Measurements from ENCODE around the gene BSDC1. TPM values are rescaled to one million over a fixed set of nuclear protein-coding genes. Genes with fewer than 3 reads are reported as not detected.

The BSDC1 gene
- total and polyA plus RNA-seq, 2 of the 13 experiments (the other 11 are each of a cell fraction or from before 2014, with no cell fraction given), result 40.3 to 64.2 TPM

DNA sequence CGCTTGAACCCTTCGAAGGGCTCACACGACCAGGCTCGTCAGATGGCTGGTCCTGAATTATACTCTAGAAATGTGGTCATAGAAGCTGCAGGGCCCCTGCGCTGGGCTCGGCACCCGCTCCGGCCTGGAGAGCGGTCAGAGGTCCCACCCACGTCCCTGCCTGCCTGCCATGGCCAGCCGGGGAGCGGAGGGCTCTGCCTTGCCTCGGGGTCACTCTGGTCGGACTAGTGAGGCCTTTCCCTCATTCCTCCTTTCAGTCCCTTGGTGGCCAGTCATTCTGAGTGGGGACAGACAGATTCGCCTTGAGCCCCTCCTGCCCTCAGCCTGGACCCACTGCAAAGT, 57.7 kb downstream of the BSDC1 start (continued):
- TF ChIP-seq, protein P1, sequence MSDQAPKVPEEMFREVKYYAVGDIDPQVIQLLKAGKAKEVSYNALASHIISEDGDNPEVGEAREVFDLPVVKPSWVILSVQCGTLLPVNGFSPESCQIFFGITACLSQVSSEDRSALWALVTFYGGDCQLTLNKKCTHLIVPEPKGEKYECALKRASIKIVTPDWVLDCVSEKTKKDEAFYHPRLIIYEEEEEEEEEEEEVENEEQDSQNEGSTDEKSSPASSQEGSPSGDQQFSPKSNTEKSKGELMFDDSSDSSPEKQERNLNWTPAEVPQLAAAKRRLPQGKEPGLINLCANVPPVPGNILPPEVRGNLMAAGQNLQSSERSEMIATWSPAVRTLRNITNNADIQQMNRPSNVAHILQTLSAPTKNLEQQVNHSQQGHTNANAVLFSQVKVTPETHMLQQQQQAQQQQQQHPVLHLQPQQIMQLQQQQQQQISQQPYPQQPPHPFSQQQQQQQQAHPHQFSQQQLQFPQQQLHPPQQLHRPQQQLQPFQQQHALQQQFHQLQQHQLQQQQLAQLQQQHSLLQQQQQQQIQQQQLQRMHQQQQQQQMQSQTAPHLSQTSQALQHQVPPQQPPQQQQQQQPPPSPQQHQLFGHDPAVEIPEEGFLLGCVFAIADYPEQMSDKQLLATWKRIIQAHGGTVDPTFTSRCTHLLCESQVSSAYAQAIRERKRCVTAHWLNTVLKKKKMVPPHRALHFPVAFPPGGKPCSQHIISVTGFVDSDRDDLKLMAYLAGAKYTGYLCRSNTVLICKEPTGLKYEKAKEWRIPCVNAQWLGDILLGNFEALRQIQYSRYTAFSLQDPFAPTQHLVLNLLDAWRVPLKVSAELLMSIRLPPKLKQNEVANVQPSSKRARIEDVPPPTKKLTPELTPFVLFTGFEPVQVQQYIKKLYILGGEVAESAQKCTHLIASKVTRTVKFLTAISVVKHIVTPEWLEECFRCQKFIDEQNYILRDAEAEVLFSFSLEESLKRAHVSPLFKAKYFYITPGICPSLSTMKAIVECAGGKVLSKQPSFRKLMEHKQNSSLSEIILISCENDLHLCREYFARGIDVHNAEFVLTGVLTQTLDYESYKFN (CRISPR knock-in tag; conservative IDR thresholded peaks at IDR 0.05), result 0 out of 2 replicates have a peak, but pooled peaks have one; percentile 10
- TF ChIP-seq ZNF607 (CRISPR knock-in tag; IDR thresholded peaks at IDR 0.05; ENCODE audit: borderline replicate concordance) (no peak), NR2F1 (CRISPR knock-in tag; IDR thresholded peaks at IDR 0.05) (no peak), PLRG1 (conservative IDR thresholded peaks at IDR 0.05) (no peak), CHD4 (IDR thresholded peaks at IDR 0.05; ENCODE audit: borderline replicate concordance, low read length) (no peak), ZFYVE20 (CRISPR knock-in tag; IDR thresholded peaks at IDR 0.05; ENCODE audit: borderline replicate concordance, low read depth) (no peak), ZNF44 (CRISPR knock-in tag; IDR thresholded peaks at IDR 0.05) (no peak), ZBTB37 (CRISPR knock-in tag; IDR thresholded peaks at IDR 0.05) (no peak), ZMAT3 (CRISPR knock-in tag; conservative IDR thresholded peaks at IDR 0.05) (no peak; the same call in 1 of the 2 replicates)
- TF ChIP-seq, protein P2, sequence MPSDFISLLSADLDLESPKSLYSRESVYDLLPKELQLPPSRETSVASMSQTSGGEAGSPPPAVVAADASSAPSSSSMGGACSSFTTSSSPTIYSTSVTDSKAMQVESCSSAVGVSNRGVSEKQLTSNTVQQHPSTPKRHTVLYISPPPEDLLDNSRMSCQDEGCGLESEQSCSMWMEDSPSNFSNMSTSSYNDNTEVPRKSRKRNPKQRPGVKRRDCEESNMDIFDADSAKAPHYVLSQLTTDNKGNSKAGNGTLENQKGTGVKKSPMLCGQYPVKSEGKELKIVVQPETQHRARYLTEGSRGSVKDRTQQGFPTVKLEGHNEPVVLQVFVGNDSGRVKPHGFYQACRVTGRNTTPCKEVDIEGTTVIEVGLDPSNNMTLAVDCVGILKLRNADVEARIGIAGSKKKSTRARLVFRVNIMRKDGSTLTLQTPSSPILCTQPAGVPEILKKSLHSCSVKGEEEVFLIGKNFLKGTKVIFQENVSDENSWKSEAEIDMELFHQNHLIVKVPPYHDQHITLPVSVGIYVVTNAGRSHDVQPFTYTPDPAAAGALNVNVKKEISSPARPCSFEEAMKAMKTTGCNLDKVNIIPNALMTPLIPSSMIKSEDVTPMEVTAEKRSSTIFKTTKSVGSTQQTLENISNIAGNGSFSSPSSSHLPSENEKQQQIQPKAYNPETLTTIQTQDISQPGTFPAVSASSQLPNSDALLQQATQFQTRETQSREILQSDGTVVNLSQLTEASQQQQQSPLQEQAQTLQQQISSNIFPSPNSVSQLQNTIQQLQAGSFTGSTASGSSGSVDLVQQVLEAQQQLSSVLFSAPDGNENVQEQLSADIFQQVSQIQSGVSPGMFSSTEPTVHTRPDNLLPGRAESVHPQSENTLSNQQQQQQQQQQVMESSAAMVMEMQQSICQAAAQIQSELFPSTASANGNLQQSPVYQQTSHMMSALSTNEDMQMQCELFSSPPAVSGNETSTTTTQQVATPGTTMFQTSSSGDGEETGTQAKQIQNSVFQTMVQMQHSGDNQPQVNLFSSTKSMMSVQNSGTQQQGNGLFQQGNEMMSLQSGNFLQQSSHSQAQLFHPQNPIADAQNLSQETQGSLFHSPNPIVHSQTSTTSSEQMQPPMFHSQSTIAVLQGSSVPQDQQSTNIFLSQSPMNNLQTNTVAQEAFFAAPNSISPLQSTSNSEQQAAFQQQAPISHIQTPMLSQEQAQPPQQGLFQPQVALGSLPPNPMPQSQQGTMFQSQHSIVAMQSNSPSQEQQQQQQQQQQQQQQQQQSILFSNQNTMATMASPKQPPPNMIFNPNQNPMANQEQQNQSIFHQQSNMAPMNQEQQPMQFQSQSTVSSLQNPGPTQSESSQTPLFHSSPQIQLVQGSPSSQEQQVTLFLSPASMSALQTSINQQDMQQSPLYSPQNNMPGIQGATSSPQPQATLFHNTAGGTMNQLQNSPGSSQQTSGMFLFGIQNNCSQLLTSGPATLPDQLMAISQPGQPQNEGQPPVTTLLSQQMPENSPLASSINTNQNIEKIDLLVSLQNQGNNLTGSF (CRISPR knock-in tag; IDR thresholded peaks at IDR 0.05), result no peak

Measured in HepG2 (cell line).